HCT116 (cell line): ENCODE results near the gene PIP4K2B. TPM values are rescaled to one million over a fixed set of nuclear protein-coding genes. Genes with fewer than 3 reads are reported as not detected.

ENCODE experiments used
- ATAC-seq: fragments of 200-7000 bp; cut with Tn5 transposase; 2 replicates; pipeline ENCODE4 v1.9.1; 2020; ENCODE audit warnings: mild to moderate bottlenecking, moderate library complexity
- BruUV-seq: library from RNA; stranded (reverse); fragments of 400-500 nt; replicated peaks from 2 replicates; lab custom pipeline; 2021; lab: Mats Ljungman, UMichigan
- CTCF ChIA-PET: fragments of 300-600 bp; sonication (Branson Sonifier 250); formaldehyde crosslinking; loops from one replicate; lab custom pipeline; 2021; ENCODE audit warnings: antibody characterized with exemption; lab: Charles Lee
- POLR2A ChIA-PET: fragments of 300-600, 350-600 bp; sonication (Branson Sonifier 250); formaldehyde crosslinking; loops from one replicate; lab custom pipeline; 2021; ENCODE audit warnings: antibody characterized with exemption; lab: Charles Lee
- RAD21 ChIA-PET, 2 experiments: fragments of 300-600 bp; sonication (Branson Sonifier 250); formaldehyde crosslinking; loops; one replicate each; lab custom pipeline; 2023; ENCODE audit warnings: low total read pairs in 2 of 2; ENCODE audit not compliant: uncharacterized antibody in 2 of 2, unreplicated experiment in 2 of 2, low non-redundant PET in 1 of 2; lab: Charles Lee
- DNase-seq: peaks from one replicate; pipeline ENCODE4 v3.0.0-alpha.2; 2010; ENCODE audit warnings: low read depth, low spot score
- H2AFZ ChIP-seq: fragments of 200-600 bp; shearing (Covaris generic), sonication (generic); 2 replicates; pipeline ENCODE4 v1.6.1; 2017; ENCODE audit warnings: low read depth, mixed run types, mixed read lengths, antibody characterized with exemption, low read length; ENCODE audit not compliant: poor library complexity, severe bottlenecking
- H3K27ac ChIP-seq: 2 replicates; pipeline ENCODE4 v1.5.1; 2012; ENCODE audit warnings: low read depth, low read length
- H3K27me3 ChIP-seq: fragments of 200-600 bp; sonication (generic); 2 replicates; pipeline ENCODE4 v1.6.1; 2016; ENCODE audit warnings: mixed run types, low read length, mixed read lengths; ENCODE audit not compliant: insufficient read depth
- H3K36me3 ChIP-seq, 2 experiments: fragments of 200-500 bp in 1 of 2; fragments of 200-600 bp in 1 of 2; sonication (Bioruptor generic) in 1 of 2; sonication (generic) in 1 of 2; 2 replicates each; pipeline versions ENCODE4 v1.5.1 to v1.6.1; 2014 to 2016; ENCODE audit warnings: low read length in 2 of 2, inconsistent platforms in 1 of 2, mixed read lengths in 1 of 2, mixed run types in 1 of 2; ENCODE audit not compliant: insufficient read depth in 2 of 2, control insufficient read depth in 1 of 2
- H3K4me1 ChIP-seq, 2 experiments: fragments of 200-600 bp in 1 of 2; sonication (generic) in 1 of 2; 2 replicates each; pipeline versions ENCODE4 v1.5.1 to v1.6.1; 2012 to 2017; ENCODE audit warnings: low read length in 2 of 2, inconsistent platforms in 1 of 2, mild to moderate bottlenecking in 1 of 2, mixed read lengths in 1 of 2, mixed run types in 1 of 2, moderate library complexity in 1 of 2; ENCODE audit not compliant: insufficient read depth in 2 of 2, control insufficient read depth in 1 of 2
- H3K4me2 ChIP-seq: fragments of 200-600 bp; sonication (generic); 2 replicates; pipeline ENCODE4 v1.6.1; 2017; ENCODE audit warnings: mixed run types, low read length, mixed read lengths
- H3K4me3 ChIP-seq, 2 experiments: fragments of 200-600 bp in 1 of 2; sonication (generic) in 1 of 2; replicated peaks in 1 of 2; 2 replicates each; pipeline ENCODE4 v1.5.1; 2011 to 2016; ENCODE audit warnings: low read length in 2 of 2, control low read depth in 1 of 2, low read depth in 1 of 2, mild to moderate bottlenecking in 1 of 2, mixed read lengths in 1 of 2, mixed run types in 1 of 2
- H3K79me2 ChIP-seq: fragments of 200-600 bp; sonication (generic); 2 replicates; pipeline ENCODE4 v1.6.1; 2017; ENCODE audit warnings: mild to moderate bottlenecking, mixed run types, low read length, moderate library complexity, mixed read lengths; ENCODE audit not compliant: insufficient read depth
- H3K9ac ChIP-seq: fragments of 200-600 bp; sonication (generic); 2 replicates; pipeline ENCODE4 v1.6.1; 2016; ENCODE audit warnings: low read length, mixed read lengths
- H3K9me2 ChIP-seq: fragments of 200-600 bp; sonication (generic), shearing (Covaris generic); 2 replicates; pipeline ENCODE4 v1.6.1; 2017; ENCODE audit warnings: mixed run types, mild to moderate bottlenecking, moderate library complexity; ENCODE audit not compliant: insufficient read depth
- H3K9me3 ChIP-seq, 2 experiments: fragments of 200-500 bp in 1 of 2; fragments of 200-600 bp in 1 of 2; sonication (Bioruptor generic) in 1 of 2; sonication (generic) in 1 of 2; 2 replicates each; pipeline ENCODE4 v1.6.1; 2014 to 2017; ENCODE audit warnings: low read length in 2 of 2, mixed read lengths in 2 of 2, inconsistent platforms in 1 of 2, low read depth in 1 of 2, mild to moderate bottlenecking in 1 of 2, mixed run types in 1 of 2, moderate library complexity in 1 of 2; ENCODE audit not compliant: control insufficient read depth in 1 of 2, insufficient read depth in 1 of 2
- H4K20me1 ChIP-seq: fragments of 200-600 bp; sonication (generic), shearing (Covaris generic); 2 replicates; pipeline ENCODE4 v1.6.1; 2017; ENCODE audit warnings: mixed run types, mild to moderate bottlenecking, moderate library complexity; ENCODE audit not compliant: insufficient read depth
- CBX3 ChIP-seq: IDR thresholded peaks from 2 replicates; pipeline ENCODE4 v1.6.1; 2012; ENCODE audit warnings: low read depth
- CEBPB ChIP-seq: IDR thresholded peaks from 2 replicates; pipeline ENCODE4 v1.6.1; 2012; ENCODE audit warnings: low read depth
- EGR1 ChIP-seq: IDR thresholded peaks from 2 replicates; pipeline ENCODE4 v1.6.1; 2012; ENCODE audit warnings: low read depth
- ELF1 ChIP-seq: IDR thresholded peaks from 2 replicates; pipeline ENCODE4 v1.6.1; 2012; ENCODE audit warnings: low read depth, borderline replicate concordance
- EZH2 ChIP-seq: fragments of 200-600 bp; sonication (generic); IDR thresholded peaks from 2 replicates; pipeline ENCODE4 v1.6.1; 2017; ENCODE audit warnings: antibody characterized with exemption, mixed run types
- EZH2phosphoT487 ChIP-seq: fragments of 200-600 bp; IDR thresholded peaks from 2 replicates; pipeline ENCODE4 v1.6.1; 2018; ENCODE audit warnings: antibody characterized with exemption, borderline replicate concordance
- JUND ChIP-seq: IDR thresholded peaks from 2 replicates; pipeline ENCODE4 v1.6.1; 2012
- POLR2AphosphoS5 ChIP-seq: IDR thresholded peaks from 2 replicates; pipeline ENCODE4 v1.6.1; 2011; ENCODE audit warnings: mild to moderate bottlenecking, low read depth, low read length, moderate library complexity
- SIN3A ChIP-seq: IDR thresholded peaks from 2 replicates; pipeline ENCODE4 v1.6.1; 2012; ENCODE audit warnings: low read depth
- TCF7L2 ChIP-seq: IDR thresholded peaks from 2 replicates; pipeline ENCODE4 v1.7.0; 2011; ENCODE audit warnings: borderline replicate concordance, inconsistent platforms; ENCODE audit not compliant: insufficient read depth, insufficient read length; ENCODE audit errors: extremely low read depth
- YY1 ChIP-seq: IDR thresholded peaks from 2 replicates; pipeline ENCODE4 v1.6.1; 2011; ENCODE audit warnings: low read length, low read depth, moderate library complexity, mild to moderate bottlenecking; ENCODE audit not compliant: insufficient replicate concordance; ENCODE audit errors: extremely low read depth
- ZFX ChIP-seq: fragments of 450-650 bp; IDR thresholded peaks from 2 replicates; pipeline ENCODE4 v1.6.1; 2017
- ZNF274 ChIP-seq: fragments of 200-500 bp; sonication (Bioruptor generic); IDR thresholded peaks from 2 replicates; pipeline ENCODE4 v1.6.1; 2014; ENCODE audit warnings: mild to moderate bottlenecking, low read depth, low read length, inconsistent platforms
- intact Hi-C: fragments of 100-400 bp; cut with micrococcal nuclease; formaldehyde crosslinking; loops from 2 replicates; pipeline ENCODE4 v1.10.0; 2022
- total RNA-seq: library from RNA; stranded (reverse); gene quantifications from one replicate; pipeline ENCODE4 v1.2.1, GENCODE V29; 2021; ENCODE audit not compliant: unreplicated experiment
- TF ChIP-seq, protein P1 (sequence below): IDR thresholded peaks from 2 replicates; pipeline ENCODE4 v1.6.1; 2012; ENCODE audit warnings: low read depth
- TF ChIP-seq, protein P2 (sequence below): IDR thresholded peaks from 2 replicates; pipeline ENCODE4 v1.6.1; 2011; ENCODE audit warnings: mild to moderate bottlenecking, low read length, moderate library complexity; ENCODE audit not compliant: insufficient replicate concordance; ENCODE audit errors: extremely low read depth
- TF ChIP-seq, protein P3 (sequence below): IDR thresholded peaks from 2 replicates; pipeline ENCODE4 v1.6.1; 2012

Gene PIP4K2B
- total RNA-seq, 1 experiment from 2014 or later = 40.3 TPM

DNA sequence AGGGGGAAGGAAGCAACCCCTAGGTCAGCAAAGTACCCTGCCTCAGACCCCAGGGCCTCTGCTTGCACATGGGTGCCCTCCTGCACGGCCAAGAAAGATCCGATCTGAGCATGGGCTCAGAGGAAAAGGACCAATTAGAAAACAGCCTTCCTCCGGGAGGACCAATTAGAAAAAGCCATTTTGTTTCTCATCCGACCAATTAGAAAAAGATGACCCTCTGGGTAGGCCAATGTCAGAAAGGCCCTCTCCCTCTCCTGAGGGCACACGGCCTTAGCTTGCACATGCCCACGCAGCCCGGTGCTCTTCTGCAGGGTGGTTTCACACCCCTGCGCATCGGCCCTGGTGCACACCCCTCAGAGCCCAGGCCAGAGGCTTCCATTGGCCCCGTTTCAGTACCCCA, 74.3 kb downstream of the PIP4K2B start:
- intact Hi-C loops = no loop called here
- Histone ChIP-seq H3K4me1 (peaks cover 3 to 14% of the 10 kb centered on the region in 2 experiments; a peak in 2 of 4 replicates), H3K9me3 (no peaks in the 10 kb centered on the region), H3K9ac (no peak overlapping the region), H3K4me3 (no peak overlapping the region), H4K20me1 (no peaks in the 10 kb centered on the region), H3K36me3 (peaks cover 10 to 18% of the 10 kb centered on the region in 2 experiments), H2AFZ (no peak overlapping the region), H3K27me3 (no peaks in the 10 kb centered on the region), H3K79me2 (no peaks in the 10 kb centered on the region), H3K4me2 (no peak overlapping the region), H3K27ac (no peak overlapping the region), H3K9me2 (no peaks in the 10 kb centered on the region)
- ATAC-seq (no peak), DNase-seq (no peak)
- ChIA-PET RAD21 (no interaction called here), POLR2A (interaction anchor here (1.1 kb wide), 1 partner anchor 10 kb away, joined by 3 read pairs; no protein-coding TSS in a partner anchor), CTCF (no interaction called here)
- no TSS peak for BruUV-seq
- TF ChIP-seq YY1 (no peak), ZFX (no peak), ZNF274 (no peak), EGR1 (no peak), EZH2 (no peak), POLR2AphosphoS5 (no peak), EZH2phosphoT487 (no peak), CEBPB (no peak), ELF1 (no peak), JUND (no peak), SIN3A (no peak), CBX3 (no peak), TCF7L2 (no peak)
- TF ChIP-seq, protein P1, sequence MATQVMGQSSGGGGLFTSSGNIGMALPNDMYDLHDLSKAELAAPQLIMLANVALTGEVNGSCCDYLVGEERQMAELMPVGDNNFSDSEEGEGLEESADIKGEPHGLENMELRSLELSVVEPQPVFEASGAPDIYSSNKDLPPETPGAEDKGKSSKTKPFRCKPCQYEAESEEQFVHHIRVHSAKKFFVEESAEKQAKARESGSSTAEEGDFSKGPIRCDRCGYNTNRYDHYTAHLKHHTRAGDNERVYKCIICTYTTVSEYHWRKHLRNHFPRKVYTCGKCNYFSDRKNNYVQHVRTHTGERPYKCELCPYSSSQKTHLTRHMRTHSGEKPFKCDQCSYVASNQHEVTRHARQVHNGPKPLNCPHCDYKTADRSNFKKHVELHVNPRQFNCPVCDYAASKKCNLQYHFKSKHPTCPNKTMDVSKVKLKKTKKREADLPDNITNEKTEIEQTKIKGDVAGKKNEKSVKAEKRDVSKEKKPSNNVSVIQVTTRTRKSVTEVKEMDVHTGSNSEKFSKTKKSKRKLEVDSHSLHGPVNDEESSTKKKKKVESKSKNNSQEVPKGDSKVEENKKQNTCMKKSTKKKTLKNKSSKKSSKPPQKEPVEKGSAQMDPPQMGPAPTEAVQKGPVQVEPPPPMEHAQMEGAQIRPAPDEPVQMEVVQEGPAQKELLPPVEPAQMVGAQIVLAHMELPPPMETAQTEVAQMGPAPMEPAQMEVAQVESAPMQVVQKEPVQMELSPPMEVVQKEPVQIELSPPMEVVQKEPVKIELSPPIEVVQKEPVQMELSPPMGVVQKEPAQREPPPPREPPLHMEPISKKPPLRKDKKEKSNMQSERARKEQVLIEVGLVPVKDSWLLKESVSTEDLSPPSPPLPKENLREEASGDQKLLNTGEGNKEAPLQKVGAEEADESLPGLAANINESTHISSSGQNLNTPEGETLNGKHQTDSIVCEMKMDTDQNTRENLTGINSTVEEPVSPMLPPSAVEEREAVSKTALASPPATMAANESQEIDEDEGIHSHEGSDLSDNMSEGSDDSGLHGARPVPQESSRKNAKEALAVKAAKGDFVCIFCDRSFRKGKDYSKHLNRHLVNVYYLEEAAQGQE = no peak
- TF ChIP-seq, protein P2, sequence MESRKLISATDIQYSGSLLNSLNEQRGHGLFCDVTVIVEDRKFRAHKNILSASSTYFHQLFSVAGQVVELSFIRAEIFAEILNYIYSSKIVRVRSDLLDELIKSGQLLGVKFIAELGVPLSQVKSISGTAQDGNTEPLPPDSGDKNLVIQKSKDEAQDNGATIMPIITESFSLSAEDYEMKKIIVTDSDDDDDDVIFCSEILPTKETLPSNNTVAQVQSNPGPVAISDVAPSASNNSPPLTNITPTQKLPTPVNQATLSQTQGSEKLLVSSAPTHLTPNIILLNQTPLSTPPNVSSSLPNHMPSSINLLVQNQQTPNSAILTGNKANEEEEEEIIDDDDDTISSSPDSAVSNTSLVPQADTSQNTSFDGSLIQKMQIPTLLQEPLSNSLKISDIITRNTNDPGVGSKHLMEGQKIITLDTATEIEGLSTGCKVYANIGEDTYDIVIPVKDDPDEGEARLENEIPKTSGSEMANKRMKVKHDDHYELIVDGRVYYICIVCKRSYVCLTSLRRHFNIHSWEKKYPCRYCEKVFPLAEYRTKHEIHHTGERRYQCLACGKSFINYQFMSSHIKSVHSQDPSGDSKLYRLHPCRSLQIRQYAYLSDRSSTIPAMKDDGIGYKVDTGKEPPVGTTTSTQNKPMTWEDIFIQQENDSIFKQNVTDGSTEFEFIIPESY = no peak
- TF ChIP-seq, protein P3, sequence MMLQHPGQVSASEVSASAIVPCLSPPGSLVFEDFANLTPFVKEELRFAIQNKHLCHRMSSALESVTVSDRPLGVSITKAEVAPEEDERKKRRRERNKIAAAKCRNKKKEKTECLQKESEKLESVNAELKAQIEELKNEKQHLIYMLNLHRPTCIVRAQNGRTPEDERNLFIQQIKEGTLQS = no peak
